ENCODE results near the gene NOXRED1. TPM values are rescaled to one million over a fixed set of nuclear protein-coding genes. Genes with fewer than 3 reads are reported as not detected.

Gene NOXRED1
- 0.69 TPM for total RNA-seq
- 0.14 TPM for polyA plus RNA-seq

- no peaks in the 10 kb centered on the region for H3K4me1 ChIP-seq (ENCODE audit: insufficient read depth)
- WGBS, result 99% methylated on average over 1 of the region's 1 CpG
These were observed at the start of gene NOXRED1 for GRCh38 chr14:77423423-77423822. TSS of gene NOXRED1 (minus strand) at chr14:77423523. CDS start at chr14:77422889, 634 bp downstream.

GRCh38 chr14:77470224-77470870 is 47.0 kb upstream of the NOXRED1 start:
- Histone ChIP-seq H3K36me3 (ENCODE audit: insufficient read depth) (peaks cover 7% of the 10 kb centered on the region), H3K4me3 (ENCODE audit: low read depth, low read length) (no peak overlapping the region), H3K27ac (ENCODE audit: low read depth) (no peak overlapping the region), H3K4me1 (ENCODE audit: insufficient read depth) (no peaks in the 10 kb centered on the region)
- DNase-seq (ENCODE audit: extremely low spot score), result peak; percentile 26
- 32% methylated on average over 5 of the region's 5 CpGs for WGBS

More at GRCh38 chr14:77423423-77423822, at the start of gene NOXRED1:
- no peak for DNase-seq (ENCODE audit: extremely low spot score)
- no peak within 1 kb of the TSS for H3K27ac ChIP-seq (ENCODE audit: low read depth)
- H3K36me3 ChIP-seq (ENCODE audit: insufficient read depth), result peaks cover 7% of the 10 kb centered on the region
- no peak within 1 kb of the TSS for H3K4me3 ChIP-seq (ENCODE audit: low read depth, low read length)

GRCh38 chr14:77469539-77469938 is 46.2 kb upstream of the NOXRED1 start:
- no peak for DNase-seq (ENCODE audit: extremely low spot score)
- 71% methylated on average over 1 of the region's 1 CpG for WGBS
- Histone ChIP-seq H3K4me3 (ENCODE audit: low read depth, low read length) (no peak overlapping the region), H3K4me1 (ENCODE audit: insufficient read depth) (no peaks in the 10 kb centered on the region), H3K36me3 (ENCODE audit: insufficient read depth) (peaks cover 11% of the 10 kb centered on the region), H3K27ac (ENCODE audit: low read depth) (no peak overlapping the region)

GRCh38 chr14:77469067-77469505 is 45.8 kb upstream of the NOXRED1 start:
- DNase-seq (ENCODE audit: extremely low spot score), result no peak
- 84% methylated on average over 14 of the region's 14 CpGs for WGBS
- Histone ChIP-seq H3K27ac (ENCODE audit: low read depth) (no peak overlapping the region), H3K36me3 (ENCODE audit: insufficient read depth) (peaks cover 11% of the 10 kb centered on the region), H3K4me1 (ENCODE audit: insufficient read depth) (no peaks in the 10 kb centered on the region), H3K4me3 (ENCODE audit: low read depth, low read length) (no peak overlapping the region)

- 85% methylated on average over 5 of the region's 5 CpGs for WGBS
- Histone ChIP-seq H3K27ac (ENCODE audit: low read depth) (no peak overlapping the region), H3K36me3 (ENCODE audit: insufficient read depth) (peaks cover 15% of the 10 kb centered on the region), H3K4me1 (ENCODE audit: insufficient read depth) (no peaks in the 10 kb centered on the region), H3K4me3 (ENCODE audit: low read depth, low read length) (no peak overlapping the region)
- no peak for DNase-seq (ENCODE audit: extremely low spot score)
These were observed 44.5 kb upstream of the NOXRED1 start for GRCh38 chr14:77467801-77468200.

- H3K4me1 ChIP-seq (ENCODE audit: insufficient read depth), result no peaks in the 10 kb centered on the region
- DNase-seq (ENCODE audit: extremely low spot score), result peak; percentile 28
- no peak overlapping the region for H3K27ac ChIP-seq (ENCODE audit: low read depth)
- peak overlapping the region; percentile 93 for H3K4me3 ChIP-seq (ENCODE audit: low read depth, low read length)
- H3K36me3 ChIP-seq (ENCODE audit: insufficient read depth), result peaks cover 7% of the 10 kb centered on the region
- WGBS, result 32% methylated on average over 13 of the region's 13 CpGs
These were observed 35.9 kb upstream of the NOXRED1 start for GRCh38 chr14:77459072-77459723.

GRCh38 chr14:77458249-77458950 is 35.1 kb upstream of the NOXRED1 start:
- Histone ChIP-seq H3K4me1 (ENCODE audit: insufficient read depth) (no peaks in the 10 kb centered on the region), H3K4me3 (ENCODE audit: low read depth, low read length) (peak overlapping the region; percentile 93), H3K27ac (ENCODE audit: low read depth) (peak overlapping the region; percentile 71), H3K36me3 (ENCODE audit: insufficient read depth) (peaks cover 3% of the 10 kb centered on the region)
- DNase-seq (ENCODE audit: extremely low spot score), result no peak
- WGBS, result under 1% methylated on average over 29 of the region's 29 CpGs

GRCh38 chr14:77457522-77458248 is 34.4 kb upstream of the NOXRED1 start, which contains the start of the genes AHSA1 and VIPAS39:
TSS of gene AHSA1 (plus strand) at chr14:77458093. CDS start at chr14:77458190, 97 bp downstream.
TSS of gene VIPAS39 (minus strand) at chr14:77457601. CDS start at chr14:77454102, 3,499 bp downstream.
- Histone ChIP-seq H3K27ac (ENCODE audit: low read depth) (peak within 1 kb of the TSS; percentile 84), H3K4me3 (ENCODE audit: low read depth, low read length) (peak within 1 kb of the TSS; percentile 93), H3K4me1 (ENCODE audit: insufficient read depth) (no peaks in the 10 kb centered on the region), H3K36me3 (ENCODE audit: insufficient read depth) (peaks cover 2% of the 10 kb centered on the region)
- WGBS, result under 1% methylated on average over 50 of the region's 50 CpGs
- peak; percentile 98 for DNase-seq (ENCODE audit: extremely low spot score)

- H3K4me1 ChIP-seq (ENCODE audit: insufficient read depth), result no peaks in the 10 kb centered on the region
- WGBS, result under 1% methylated on average over 18 of the region's 18 CpGs
- peak overlapping the region; percentile 93 for H3K4me3 ChIP-seq (ENCODE audit: low read depth, low read length)
- DNase-seq (ENCODE audit: extremely low spot score), result no peak
- H3K36me3 ChIP-seq (ENCODE audit: insufficient read depth), result no peaks in the 10 kb centered on the region
- H3K27ac ChIP-seq (ENCODE audit: low read depth), result peak overlapping the region; percentile 84
These were observed 33.8 kb upstream of the NOXRED1 start for GRCh38 chr14:77457115-77457521.

GRCh38 chr14:77455966-77456640 is 32.8 kb upstream of the NOXRED1 start:
- Histone ChIP-seq H3K4me1 (ENCODE audit: insufficient read depth) (no peaks in the 10 kb centered on the region), H3K27ac (ENCODE audit: low read depth) (no peak overlapping the region), H3K4me3 (ENCODE audit: low read depth, low read length) (no peak overlapping the region), H3K36me3 (ENCODE audit: insufficient read depth) (peaks cover 2% of the 10 kb centered on the region)
- 75% methylated on average over 2 of the region's 2 CpGs for WGBS
- DNase-seq (ENCODE audit: extremely low spot score), result no peak

- no peak for DNase-seq (ENCODE audit: extremely low spot score)
- no peak overlapping the region for H3K4me3 ChIP-seq (ENCODE audit: low read depth, low read length)
- H3K27ac ChIP-seq (ENCODE audit: low read depth), result no peak overlapping the region
- no peaks in the 10 kb centered on the region for H3K4me1 ChIP-seq (ENCODE audit: insufficient read depth)
- WGBS, result 92% methylated on average over 2 of the region's 2 CpGs
- H3K36me3 ChIP-seq (ENCODE audit: insufficient read depth), result no peaks in the 10 kb centered on the region
These were observed 18.9 kb upstream of the NOXRED1 start for GRCh38 chr14:77442196-77442595.

GRCh38 chr14:77439861-77440260 is 16.5 kb upstream of the NOXRED1 start:
- H3K4me3 ChIP-seq (ENCODE audit: low read depth, low read length), result no peak overlapping the region
- H3K4me1 ChIP-seq (ENCODE audit: insufficient read depth), result no peaks in the 10 kb centered on the region
- no peak for DNase-seq (ENCODE audit: extremely low spot score)
- WGBS, result 91% methylated on average over 4 of the region's 4 CpGs
- H3K36me3 ChIP-seq (ENCODE audit: insufficient read depth), result peaks cover 2% of the 10 kb centered on the region
- H3K27ac ChIP-seq (ENCODE audit: low read depth), result no peak overlapping the region

- no peak overlapping the region for H3K27ac ChIP-seq (ENCODE audit: low read depth)
- WGBS, result 94% methylated on average over 1 of the region's 1 CpG
- peaks cover 3% of the 10 kb centered on the region for H3K36me3 ChIP-seq (ENCODE audit: insufficient read depth)
- DNase-seq (ENCODE audit: extremely low spot score), result no peak
- no peak overlapping the region for H3K4me3 ChIP-seq (ENCODE audit: low read depth, low read length)
- no peaks in the 10 kb centered on the region for H3K4me1 ChIP-seq (ENCODE audit: insufficient read depth)
These were observed 15.3 kb upstream of the NOXRED1 start for GRCh38 chr14:77438596-77438995.
